ENCODE results near the gene MAPKAPK3.

Gene MAPKAPK3

DNA sequence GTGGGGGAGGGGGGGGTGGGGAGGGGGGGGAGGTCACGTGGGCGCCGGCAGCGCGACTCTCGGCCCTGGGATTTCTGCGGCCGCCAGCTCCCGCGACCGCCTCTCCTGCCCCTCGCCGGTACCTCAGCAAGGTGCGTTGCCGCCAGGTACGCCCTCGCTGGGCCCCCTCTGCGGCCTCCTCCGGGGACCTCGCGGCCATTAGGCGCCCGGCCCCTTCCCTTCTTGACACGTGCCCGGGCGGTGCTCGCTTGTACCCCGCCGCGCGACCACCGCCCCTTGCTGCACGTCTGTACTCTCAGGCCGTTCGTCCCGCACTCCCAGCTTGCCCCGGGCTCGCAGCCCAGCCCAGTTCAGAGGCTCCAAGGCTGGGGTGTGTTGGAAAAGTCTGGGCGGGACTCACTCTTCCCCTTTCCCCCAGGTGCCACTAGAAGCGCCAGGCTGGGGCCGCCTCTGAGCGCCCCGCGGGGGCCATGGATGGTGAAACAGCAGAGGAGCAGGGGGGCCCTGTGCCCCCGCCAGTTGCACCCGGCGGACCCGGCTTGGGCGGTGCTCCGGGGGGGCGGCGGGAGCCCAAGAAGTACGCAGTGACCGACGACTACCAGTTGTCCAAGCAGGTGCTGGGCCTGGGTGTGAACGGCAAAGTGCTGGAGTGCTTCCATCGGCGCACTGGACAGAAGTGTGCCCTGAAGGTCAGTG, at the start of gene MAPKAPK3:
MAPKAPK3 (plus strand) TSS at position 56 of the 696 bp plus-strand sequence; CDS start at position 471, 415 bp downstream.
- DNase-seq (ENCODE audit: low spot score), result no peak
- no peak for TF ChIP-seq CTCF (IDR thresholded peaks at IDR 0.05; ENCODE audit: extremely low read depth, missing control alignments)

GRCh38 chr3:50567386-50568167, 49.4 kb upstream of the MAPKAPK3 start, which contains the start of gene C3orf18:
TSS of gene C3orf18 (minus strand) at chr3:50567747. CDS start at chr3:50565699, 2,048 bp downstream.
- DNase-seq (ENCODE audit: low spot score), result peak; percentile 99

GRCh38 chr3:50568947-50569749, 47.8 kb upstream of the MAPKAPK3 start, which contains the start of gene HEMK1:
TSS of gene HEMK1 (plus strand) at chr3:50569522. CDS start at chr3:50571105, 1,583 bp downstream.
- peak; percentile 98 for DNase-seq (ENCODE audit: low spot score)
- no peak for TF ChIP-seq CTCF (IDR thresholded peaks at IDR 0.05; ENCODE audit: extremely low read depth, missing control alignments)

More at GRCh38 chr3:50567386-50568167, 49.4 kb upstream of the MAPKAPK3 start, which contains the start of gene C3orf18:
- no peak for TF ChIP-seq CTCF (IDR thresholded peaks at IDR 0.05; ENCODE audit: extremely low read depth, missing control alignments)

DNA sequence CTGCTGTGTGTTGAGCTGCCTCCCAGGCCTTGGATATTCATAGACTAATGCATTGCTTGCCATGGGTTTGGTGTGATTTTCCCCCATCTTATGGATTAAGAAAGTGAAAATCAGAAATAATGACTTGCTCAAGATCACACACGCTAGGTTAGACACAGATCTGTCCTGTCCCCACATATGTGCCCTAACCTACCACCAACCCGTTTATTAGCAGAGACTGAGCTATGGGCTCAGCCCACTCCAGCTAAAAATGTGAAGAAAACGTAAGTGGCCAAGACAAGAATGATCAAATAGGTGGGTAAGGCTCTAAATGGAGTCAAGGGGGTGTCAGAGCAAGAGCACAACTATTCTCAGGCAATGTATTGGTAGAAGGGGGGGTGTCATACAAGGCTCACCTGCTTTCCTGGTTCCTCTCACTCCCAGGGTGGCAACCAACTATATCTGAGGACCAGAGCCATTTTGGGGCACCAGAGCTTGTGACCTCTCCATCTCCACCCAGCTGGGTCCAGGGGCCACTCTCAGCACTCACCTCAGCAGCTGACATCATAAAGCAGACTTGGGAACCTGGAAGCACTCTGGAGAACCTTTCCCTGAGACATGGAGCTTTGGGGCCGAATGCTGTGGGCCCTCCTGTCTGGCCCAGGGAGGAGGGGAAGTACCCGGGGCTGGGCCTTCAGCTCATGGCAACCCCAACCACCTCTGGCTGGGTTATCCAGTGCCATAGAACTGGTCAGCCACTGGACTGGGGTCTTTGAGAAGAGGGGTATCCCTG, 46.3 kb upstream of the MAPKAPK3 start:
- DNase-seq (ENCODE audit: low spot score), result no peak
- no peak for TF ChIP-seq CTCF (IDR thresholded peaks at IDR 0.05; ENCODE audit: extremely low read depth, missing control alignments)

DNA sequence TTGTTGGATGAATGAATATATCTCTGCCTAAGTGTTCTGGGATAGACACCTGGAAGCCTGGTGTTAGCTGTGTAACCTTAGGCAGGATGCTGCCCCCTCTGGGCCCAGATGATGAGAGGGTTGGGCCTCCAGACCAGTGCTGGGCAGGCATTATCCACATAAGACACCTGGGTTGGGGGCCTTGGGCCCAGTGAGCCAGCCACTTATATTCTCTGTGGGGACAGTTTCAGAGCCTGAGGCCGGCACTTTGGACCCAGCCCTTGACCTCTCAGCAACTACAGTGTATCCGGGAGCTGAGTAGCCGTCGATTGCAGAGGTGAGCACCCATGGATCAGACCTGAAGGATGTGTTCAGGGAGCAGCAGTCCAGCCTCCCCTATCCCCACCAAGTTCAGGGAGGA, 45.5 kb upstream of the MAPKAPK3 start:
- DNase-seq (ENCODE audit: low spot score), result no peak
- TF ChIP-seq CTCF (IDR thresholded peaks at IDR 0.05; ENCODE audit: extremely low read depth, missing control alignments), result no peak

- peak; percentile 72 for DNase-seq (ENCODE audit: low spot score)
- TF ChIP-seq CTCF (IDR thresholded peaks at IDR 0.05; ENCODE audit: extremely low read depth, missing control alignments), result peak; percentile 62
Measured at GRCh38 chr3:50572158-50572557, 44.8 kb upstream of the MAPKAPK3 start.
